ENCODE measurements around the gene DACH2.
"Not testable (repeated sequence)": the region's sequence is repeated elsewhere in the genome, so short reads cannot be mapped to it uniquely, and the experiment has no call there.

DACH2 gene

DNA sequence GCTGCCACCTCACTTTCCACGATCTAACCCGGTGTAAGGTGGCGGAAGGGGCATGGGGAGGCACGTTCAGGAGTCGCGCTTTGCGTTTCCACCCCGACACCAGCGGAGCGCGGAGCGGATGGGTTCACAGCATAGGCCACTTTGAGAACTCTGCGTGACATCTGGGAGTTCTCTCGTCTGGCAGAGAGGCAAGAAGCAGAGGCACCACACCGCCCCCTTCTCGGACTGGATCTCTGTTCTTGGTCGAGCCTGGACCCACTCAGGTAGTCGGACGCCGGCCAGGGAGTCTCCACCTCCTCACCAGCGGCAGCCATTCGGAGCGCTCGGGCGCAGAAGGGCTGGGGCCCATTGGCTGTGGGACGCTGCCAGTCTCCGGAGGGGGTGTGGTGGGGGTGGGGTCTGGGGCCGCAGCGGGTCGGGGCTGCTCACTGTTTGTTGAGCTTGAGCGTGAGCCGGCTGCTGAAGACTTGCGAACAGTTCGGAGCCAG, at the start of gene DACH2:
Gene DACH2 (plus strand): TSS at position 428 of the 488 bp plus-strand sequence.
- no peak for DNase-seq (ENCODE audit: low read depth)

GRCh38 chrX:86102341-86102740, 45.9 kb upstream of the DACH2 start:
- DNase-seq (ENCODE audit: low read depth) = no peak

- no peak for DNase-seq (ENCODE audit: low read depth)
These were observed 45.2 kb upstream of the DACH2 start for GRCh38 chrX:86103061-86103460.

- no peak for DNase-seq (ENCODE audit: low read depth)
These were observed 43.7 kb upstream of the DACH2 start for GRCh38 chrX:86104526-86104925.

GRCh38 chrX:86121916-86122315, 26.3 kb upstream of the DACH2 start:
- DNase-seq (ENCODE audit: low read depth) = no peak

DNA sequence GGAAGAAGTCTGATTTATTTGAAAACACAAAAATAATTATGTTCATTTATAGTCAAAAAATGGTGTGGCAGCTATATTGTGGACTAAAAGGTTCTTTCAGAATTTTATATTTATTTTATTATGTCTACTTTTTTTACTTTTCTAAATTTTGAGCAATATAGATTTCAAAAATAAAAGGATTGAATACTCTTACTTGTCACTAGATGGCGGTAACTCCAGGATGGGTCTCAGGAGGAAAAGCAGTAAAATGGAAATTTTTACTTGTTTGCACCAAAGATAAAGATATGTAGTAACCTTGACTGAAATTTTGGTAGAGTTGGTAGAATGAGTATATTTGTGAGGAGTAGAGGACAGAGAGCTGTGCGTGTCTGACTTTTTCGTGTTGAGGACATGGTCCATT, 14.5 kb upstream of the DACH2 start:
- DNase-seq (ENCODE audit: low read depth) = no peak

DNA sequence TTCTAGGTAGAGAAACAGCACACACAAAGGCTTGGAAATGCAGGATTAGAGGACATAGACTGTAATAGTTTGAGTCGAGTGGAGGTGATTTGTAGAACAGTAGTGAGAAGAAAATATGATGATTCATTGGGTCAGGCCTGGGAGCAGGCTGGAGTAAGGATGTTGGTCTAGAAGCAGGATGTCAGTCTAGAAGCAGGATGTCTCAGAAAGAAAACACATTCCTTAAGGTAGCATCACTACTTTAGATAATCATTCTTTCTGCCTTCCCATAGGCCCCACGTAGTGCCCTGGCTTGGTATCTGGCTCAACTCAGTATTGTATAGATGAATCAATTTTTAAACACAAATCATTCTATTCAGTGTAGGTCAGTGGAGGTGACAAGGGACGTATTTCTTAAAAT, 11.2 kb upstream of the DACH2 start:
- no peak for DNase-seq (ENCODE audit: low read depth)

DNA sequence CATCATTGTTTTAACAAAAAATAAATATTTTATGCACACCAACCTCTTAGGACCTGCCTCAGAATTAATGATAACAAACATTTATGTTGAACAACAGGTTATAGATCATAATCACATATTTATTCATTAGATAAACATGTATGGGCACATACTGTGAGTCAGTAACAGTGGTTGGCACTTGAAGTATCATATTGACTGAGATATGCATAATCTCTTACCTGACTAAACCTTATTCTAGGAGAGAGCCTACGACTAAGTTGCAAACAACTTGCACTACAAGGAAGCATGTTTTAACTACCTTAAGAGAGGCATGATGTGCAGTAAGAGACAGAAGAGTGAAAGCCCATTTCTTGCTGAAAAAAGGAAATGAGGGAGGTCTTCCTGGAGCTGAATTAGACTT, 6.5 kb upstream of the DACH2 start:
- DNase-seq (ENCODE audit: low read depth) = no peak

DNA sequence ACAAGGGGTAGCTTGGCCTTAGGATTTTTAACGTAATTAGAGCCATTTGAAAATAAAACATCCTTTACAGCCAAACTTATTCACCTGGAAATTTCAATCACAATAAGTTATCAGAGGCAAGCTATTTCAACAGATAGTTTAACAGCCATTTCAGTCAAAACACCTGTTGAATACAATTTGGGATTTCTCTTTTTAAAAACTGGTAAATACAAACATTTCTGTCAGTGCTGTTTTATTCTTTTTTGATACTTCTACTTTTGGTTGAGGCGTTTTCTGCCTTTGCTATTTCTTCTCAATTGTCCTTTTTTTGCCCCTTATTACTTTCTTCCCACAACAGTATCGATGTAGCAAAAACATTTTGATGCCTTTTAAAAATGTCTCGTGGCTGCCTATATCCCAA, 2.1 kb upstream of the DACH2 start:
- DNase-seq (ENCODE audit: low read depth) = no peak

DNA sequence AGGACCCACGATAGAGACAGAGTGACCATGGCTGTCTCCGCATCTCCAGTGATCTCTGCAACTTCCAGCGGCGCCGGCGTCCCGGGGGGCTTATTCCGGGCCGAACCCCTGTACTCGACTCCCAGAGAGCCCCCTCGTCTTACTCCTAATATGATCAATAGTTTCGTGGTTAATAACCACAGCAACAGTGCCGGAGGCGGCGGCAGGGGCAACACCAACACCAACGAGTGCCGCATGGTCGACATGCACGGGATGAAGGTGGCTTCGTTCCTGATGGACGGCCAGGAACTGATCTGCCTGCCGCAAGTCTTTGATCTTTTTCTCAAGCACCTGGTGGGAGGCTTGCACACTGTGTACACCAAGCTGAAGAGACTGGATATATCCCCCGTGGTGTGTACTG, 343 bp downstream of the DACH2 start:
- DNase-seq (ENCODE audit: low read depth) = no peak

DNA sequence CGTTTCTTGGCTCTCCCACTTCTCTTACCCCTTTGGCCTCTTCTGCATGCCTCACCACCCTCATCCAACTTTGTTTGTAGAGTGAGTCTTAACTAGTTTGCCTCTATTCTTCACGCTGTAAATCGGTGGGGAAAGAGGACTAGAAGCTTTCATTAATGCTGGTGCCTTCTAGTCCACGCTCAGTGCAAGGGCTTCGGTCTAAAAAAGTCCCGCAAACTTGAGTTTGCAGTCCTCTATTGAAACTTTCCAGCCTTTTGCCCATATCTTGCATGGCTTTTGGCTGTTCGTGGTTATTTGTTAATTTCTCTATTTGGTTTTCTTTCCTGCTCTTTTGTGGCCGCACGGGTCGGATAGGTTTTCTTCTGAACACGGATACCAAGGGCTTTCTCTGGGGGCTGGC, 868 bp downstream of the DACH2 start:
- DNase-seq (ENCODE audit: low read depth) = no peak

GRCh38 chrX:86154553-86154952, 6.3 kb downstream of the DACH2 start:
- no peak for DNase-seq (ENCODE audit: low read depth)

DNA sequence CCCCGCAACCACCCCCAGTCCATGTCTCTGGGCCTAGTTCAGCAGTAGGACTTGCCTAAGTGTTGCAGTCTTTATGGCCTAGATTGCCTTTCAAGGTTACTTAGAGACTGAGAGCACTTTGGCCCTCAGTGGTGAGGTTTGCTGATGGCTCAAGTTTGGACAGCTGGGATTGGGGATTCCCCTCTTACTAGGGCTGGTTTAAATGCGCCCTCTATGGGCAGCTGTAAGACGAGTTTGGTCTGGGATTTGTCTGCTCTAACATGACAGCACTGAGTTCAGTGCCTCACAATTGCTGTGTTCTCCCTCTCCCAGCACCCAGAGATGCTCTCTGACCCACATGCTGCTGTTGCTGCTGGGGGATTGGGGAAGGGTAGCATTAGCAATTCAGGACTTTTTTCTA, 23.1 kb downstream of the DACH2 start:
- no peak for DNase-seq (ENCODE audit: low read depth)

DNA sequence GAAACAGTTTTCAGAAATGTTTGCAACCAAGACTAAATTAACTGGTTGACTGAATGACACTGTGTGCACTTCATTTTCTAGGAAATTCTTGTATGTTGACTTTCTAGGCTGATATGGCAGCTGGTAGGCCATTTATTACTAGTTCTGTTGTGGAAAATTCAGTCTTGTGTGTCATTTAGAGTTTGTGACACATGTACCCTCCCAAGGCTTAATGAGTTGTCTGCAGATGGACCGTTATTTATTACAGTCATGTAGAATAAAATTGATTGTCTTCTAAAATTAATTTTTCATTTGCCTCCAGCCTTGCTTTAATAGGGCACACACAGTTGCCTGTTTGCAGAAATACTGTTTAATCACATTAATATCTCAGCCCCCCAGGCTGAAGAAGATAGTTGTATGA, 30.7 kb downstream of the DACH2 start:
- no peak for DNase-seq (ENCODE audit: low read depth)

DNA sequence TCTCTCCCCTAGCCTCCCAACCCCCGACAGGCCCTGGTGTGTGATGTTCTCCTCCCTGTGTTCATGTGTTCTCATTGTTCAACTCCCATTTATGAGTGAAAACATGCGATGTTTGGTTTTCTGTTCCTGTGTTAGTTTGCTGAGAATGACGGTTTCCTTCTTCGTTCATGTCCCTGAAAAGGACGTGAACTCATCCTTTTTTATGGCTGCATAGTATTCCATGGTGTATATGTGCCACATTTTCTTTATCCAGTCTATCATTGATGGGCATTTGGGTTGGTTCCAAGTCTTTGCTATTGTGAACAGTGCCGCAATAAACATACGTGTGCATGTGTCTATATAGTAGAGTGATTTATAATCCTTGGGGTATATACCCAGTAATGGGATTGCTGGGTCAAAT, 33.1 kb downstream of the DACH2 start:
- DNase-seq (ENCODE audit: low read depth) = not testable (repeated sequence)

DNA sequence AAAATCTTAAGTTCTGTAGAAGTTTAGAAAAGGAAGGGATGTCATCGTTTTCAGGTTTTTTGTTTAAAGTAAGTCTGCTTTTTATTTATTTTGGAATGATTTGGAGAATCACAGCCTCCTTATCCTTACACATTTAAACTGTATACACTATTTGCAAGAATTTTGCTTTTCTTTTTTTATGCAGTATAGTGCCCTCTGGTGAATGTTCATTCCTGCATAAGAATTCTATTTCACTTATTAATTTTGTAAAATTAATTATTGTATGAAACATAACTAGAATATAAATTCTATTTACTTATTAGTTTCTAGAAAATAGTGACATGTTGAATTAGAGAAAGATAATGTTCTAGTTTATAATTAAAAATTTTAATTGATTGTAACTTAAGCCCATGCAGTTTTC, 44.6 kb downstream of the DACH2 start:
- DNase-seq (ENCODE audit: low read depth) = no peak

- DNase-seq (ENCODE audit: low read depth) = no peak
These were observed 46.5 kb downstream of the DACH2 start for GRCh38 chrX:86194758-86195157.

- DNase-seq (ENCODE audit: low read depth) = no peak
These were observed 47.1 kb downstream of the DACH2 start for GRCh38 chrX:86195343-86195742.

GRCh38 chrX:86197815-86198214, 49.6 kb downstream of the DACH2 start:
- no peak for DNase-seq (ENCODE audit: low read depth)

DNA sequence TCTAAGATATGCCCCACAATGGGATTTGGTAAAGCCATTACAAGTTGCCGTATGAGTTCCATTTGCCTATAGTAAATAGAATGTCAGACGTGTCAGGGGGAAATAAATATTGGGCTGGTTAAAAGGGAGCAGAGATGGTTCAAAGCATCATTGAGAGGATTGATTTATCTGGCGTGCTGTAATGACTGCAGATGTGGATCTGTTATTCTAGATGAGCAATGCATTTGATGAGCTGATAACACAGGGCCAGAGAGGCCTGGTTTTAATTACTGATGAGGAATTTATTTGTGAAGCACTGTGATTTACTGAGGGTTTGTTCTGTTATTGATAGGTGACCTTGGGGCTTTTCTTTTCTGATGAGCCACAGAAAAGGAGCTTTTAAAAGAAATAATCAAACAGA, 62.5 kb downstream of the DACH2 start:
- no peak for DNase-seq (ENCODE audit: low read depth)

- no peak for DNase-seq (ENCODE audit: low read depth)
These were observed 67.0 kb downstream of the DACH2 start for GRCh38 chrX:86215260-86215659.

DNA sequence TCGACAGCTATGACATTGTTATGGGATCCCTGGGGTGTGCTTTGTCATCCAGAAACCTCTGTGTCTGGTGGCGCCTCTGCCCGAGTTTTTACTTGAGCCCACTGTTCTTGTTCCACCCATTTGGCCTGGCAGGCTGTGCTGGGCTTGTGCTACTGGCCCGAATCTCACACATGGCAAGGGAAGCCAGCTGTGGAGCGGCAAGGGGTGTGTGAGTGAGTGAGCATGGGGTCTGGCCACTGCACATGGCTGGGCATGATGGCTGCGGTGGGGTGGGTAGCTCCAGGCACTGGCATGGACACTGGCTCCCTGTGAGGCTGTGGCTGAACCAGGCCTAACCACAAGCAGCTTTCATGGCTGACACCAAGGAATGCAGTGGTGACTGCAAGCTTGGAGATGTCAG, 89.2 kb downstream of the DACH2 start:
- DNase-seq (ENCODE audit: low read depth) = no peak

DNA sequence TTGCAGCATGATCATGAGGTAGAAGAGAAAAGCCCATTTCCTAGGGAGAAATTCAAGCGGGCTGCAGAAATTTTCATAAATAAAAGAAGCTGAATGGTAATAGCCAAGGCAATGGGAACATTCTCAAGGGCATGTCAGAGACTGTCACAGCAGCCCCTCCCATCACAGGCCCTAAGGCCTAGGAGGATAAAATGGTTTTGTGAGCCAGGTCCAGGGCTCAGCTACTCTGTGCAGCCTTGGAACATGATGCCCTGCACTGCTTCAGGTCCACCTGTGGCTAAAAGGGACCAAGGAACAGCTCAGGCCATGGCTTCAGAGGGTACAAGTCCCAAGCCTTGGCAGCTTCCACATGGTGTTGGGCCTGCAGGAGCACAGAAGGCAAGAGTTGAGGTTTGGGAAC, 93.3 kb downstream of the DACH2 start:
- no peak for DNase-seq (ENCODE audit: low read depth)

DNA sequence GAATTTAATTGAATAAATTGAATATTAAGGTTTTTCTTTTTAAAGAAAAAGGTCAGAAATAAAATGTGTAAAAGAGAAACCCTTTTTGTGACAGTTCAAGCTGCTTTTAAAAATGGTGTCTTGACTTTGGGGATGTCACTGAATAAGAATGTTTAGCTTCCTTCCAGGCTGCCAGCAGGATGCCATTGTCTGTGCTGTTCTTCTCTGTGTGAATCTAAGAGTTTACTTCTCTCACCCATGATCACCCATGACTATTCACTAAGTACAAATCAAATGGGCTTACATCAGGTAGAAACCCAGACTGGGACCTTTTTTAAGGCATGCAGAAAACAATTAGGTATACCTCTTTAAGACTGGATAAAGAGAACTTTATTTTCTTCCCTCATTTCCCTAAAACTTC, 115.3 kb downstream of the DACH2 start:
- no peak for DNase-seq (ENCODE audit: low read depth)

- no peak for DNase-seq (ENCODE audit: low read depth)
These were observed 147.0 kb downstream of the DACH2 start for GRCh38 chrX:86295293-86295692.

All from CMK (cell line).